ENCODE measurements around the gene PLEKHJ1.

PLEKHJ1 gene

GRCh38 chr19:2269244-2270156, 33.4 kb upstream of the PLEKHJ1 start:
- peak; percentile 97 for DNase-seq

- no peak for DNase-seq
These were observed 32.7 kb upstream of the PLEKHJ1 start for GRCh38 chr19:2268861-2269243.

GRCh38 chr19:2268480-2268830, 32.3 kb upstream of the PLEKHJ1 start:
- DNase-seq: no peak

- peak; percentile 44 for DNase-seq
These were observed 30.3 kb upstream of the PLEKHJ1 start for GRCh38 chr19:2266183-2266993.

- DNase-seq: no peak
These were observed 25.5 kb upstream of the PLEKHJ1 start for GRCh38 chr19:2261438-2262172.

DNA sequence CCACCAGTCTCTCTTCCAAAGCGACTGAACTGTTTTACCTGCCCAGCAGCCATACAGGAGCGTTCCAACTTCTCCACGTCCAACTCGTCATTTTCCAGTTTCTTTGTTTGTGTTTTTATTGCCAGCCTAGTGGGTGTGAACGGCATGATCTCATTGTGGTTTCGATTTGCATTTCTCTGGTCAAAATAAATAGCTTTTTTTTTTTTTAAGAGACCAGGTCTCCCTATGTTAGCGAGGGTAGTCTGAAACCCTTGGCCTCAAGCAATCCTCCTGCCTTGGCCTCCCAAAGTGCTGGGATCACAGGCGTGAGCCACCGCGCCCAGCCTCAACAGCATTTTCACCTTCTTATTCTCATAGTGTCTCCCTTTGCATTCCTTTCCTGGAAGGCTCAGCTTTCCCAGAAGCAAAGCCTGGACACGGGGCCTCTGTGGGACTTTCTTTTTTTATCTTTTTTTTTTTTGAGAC, 24.2 kb upstream of the PLEKHJ1 start:
- no peak for DNase-seq

DNA sequence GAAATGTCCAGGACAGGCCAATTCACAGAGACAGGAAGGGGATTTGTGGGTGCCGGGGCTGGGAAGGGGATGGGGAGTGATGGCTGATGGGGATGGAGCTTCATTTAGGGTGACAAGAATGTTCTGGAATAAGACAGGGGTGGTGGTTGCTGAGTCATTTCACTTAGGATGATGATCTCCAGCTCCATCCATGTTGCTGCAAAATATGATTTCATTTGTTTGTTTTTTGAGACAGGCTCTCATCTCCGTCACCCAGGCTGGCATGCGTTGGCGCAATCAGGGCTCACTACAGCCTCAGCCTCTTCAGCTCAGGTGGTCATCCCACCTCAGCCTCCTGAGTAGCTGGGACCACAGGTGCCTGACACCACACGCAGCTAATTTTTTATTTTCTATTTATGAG, 23.2 kb upstream of the PLEKHJ1 start:
- DNase-seq: no peak

DNA sequence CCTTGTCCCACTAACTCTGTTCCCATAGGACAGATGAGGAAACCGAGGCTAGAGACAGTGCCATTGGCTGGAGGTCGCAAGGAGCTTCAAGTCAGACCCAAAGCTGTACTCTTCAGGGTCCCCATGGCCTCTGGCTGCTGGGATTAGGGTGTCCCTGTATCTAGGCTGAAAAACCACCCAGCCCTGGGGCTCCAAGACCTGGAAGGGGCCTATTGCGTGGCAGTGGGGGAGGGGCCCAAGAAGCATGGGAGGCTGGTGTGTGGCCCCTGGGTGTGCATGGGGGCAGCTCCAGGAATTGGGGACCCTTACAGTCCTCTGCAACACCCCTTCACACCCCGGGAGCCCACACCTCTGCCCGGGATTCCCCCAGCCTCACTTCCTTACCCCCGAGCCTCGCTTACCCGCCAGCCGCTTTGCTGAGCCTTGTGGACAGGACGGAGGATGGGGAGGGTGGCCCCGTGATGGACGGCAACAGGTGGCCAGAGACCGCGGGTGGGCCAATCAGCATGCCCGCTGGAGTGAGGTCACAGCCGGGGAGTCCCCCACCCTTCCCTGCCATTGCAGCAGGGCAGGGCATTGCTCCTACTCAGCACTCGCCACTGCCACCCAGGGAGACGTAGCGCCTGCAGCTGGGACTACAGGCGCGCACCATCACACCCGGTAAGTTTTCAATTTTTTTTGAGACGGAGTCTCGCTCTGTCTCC, 20.0 kb upstream of the PLEKHJ1 start, which contains the start of gene JSRP1:
TSS of gene JSRP1 (minus strand) at position 436 of the 704 bp plus-strand sequence. CDS start 1,103 bp downstream, outside the sequence.
- DNase-seq: no peak

- DNase-seq: no peak
These were observed 19.1 kb upstream of the PLEKHJ1 start for GRCh38 chr19:2255112-2255845.

GRCh38 chr19:2254064-2254872, 18.1 kb upstream of the PLEKHJ1 start:
- DNase-seq: no peak

DNA sequence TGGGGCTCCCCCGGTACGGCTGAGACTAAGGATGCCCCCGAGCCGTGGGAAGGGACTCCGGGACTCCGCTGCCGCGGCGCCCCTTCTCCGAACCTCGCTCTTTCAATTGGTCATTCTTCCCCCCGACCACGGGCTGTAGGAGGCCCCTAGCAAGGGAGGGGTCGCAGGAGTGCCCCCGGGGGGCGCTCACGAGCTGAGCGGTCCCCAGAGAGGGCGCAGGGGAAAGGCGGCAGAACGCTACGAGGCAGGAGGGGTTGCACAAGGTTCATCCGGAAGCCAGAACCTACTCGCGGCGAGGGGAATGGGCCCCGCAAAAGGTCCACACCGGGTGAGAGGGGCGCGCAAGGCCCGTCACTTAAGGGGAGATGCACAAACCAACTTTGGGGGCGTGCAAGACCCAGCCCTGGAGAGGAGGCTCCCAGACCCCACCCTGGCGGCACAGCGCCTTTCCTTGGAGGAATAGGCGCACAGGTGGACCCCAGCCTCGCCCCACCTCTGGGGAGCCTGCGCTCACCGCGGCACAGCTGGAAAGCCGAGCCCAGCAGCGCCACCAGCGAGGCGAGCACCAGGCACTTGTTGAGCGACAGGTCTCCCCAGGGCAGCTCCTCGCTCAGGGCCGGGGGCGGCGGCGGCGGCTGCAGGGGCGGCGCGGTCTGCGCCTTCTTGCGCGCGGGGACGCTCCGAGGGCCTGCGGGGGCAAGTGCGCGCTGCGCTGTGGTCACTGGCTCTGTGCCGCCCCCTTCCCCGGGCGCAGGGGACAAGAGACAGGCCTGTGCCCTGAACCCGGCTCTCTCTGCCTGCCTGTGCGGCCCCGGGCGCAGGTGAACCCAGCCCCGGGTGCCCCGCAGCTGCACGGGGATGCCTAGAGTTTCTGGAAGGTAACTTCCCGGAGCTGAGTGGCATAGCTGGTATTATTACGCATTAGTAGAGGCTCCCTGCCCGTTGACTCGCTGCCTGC, 17.3 kb upstream of the PLEKHJ1 start:
- no peak for DNase-seq

- DNase-seq: no peak
These were observed 16.6 kb upstream of the PLEKHJ1 start for GRCh38 chr19:2252797-2253105.

DNA sequence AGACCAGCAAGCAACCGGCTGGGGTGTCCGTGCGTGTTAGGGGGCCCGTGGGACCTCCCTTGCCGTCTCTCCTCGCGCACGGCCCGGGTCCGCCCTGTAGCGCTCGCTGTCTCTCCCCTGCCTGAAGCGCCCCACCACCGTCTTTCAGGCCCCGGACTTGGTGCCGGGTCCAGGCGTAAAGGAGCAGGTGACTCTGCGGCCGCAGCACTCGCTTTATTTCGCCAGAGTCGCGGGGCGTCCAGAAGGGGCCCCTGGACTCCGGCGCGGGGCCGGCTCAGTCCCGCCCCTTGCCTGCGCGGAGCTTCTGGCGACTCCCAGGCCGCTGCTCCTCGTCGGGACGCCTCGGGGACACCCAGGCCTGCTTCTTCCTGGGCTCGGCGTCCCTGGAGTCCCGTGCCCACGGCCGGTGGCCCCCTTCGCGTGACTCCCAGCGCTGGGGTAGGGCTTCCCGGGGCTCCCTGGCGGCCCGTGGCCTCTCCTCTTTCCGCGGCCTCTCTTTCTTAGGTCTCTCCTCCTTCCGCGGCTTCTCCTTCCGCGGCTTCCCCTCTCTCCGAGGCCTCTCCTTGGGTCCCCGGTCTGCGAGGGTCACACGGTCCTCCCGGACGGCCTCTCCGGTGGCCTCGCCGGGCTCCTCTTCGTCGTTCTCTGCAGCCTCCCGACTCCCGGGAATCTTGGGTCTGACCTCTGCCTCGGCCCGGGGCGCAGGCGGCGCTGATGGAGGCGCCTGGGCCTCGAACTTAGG, 16.1 kb upstream of the PLEKHJ1 start:
- DNase-seq: no peak

GRCh38 chr19:2251106-2252054, 15.3 kb upstream of the PLEKHJ1 start:
- DNase-seq: no peak

GRCh38 chr19:2250766-2251105, 14.6 kb upstream of the PLEKHJ1 start:
- no peak for DNase-seq

DNA sequence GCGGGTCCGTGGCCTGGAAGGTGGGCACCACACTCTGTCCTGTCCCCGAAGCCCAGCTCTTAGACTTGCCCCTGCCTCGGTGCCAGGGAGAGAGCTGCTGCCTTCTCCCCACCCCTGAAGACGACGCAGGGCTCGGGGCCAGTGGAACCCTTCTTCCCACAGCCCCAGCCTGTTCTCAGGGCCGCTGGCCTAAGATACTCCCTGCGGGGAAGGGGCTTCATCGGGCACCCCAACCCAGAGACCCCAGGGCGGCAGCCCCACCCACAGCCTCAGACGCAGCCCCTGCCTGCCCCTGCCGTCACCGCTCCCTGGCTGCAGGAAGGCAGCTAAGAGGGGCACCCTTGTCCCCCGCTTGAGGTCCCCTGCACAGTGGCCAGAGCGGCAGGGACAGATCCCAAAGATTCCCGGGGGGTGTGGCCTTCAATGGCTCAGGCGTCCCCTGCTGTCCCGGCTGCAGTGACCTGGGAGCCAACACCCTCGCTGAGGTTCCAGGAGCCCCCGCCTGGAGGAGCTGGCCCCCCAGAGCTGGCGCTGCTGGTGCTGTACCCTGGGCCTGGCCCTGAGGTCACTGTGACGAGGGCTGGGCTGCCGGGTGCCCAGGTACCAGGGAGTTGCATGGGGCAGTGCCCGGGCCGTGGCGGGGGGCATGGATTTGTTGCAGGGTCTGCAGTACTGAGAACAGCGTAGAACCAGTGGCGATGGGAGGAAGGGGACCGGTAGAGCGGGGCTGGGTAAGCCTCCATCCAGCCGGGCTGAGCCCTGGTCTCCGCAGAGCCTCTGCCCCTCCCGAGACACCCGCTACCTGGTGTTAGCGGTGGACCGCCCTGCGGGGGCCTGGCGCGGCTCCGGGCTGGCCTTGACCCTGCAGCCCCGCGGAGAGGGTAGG, 14.0 kb upstream of the PLEKHJ1 start:
- no peak for DNase-seq
